Kidney epithelial cell (primary cell): ENCODE data around the gene CFAP97. TPM values are rescaled to one million over a fixed set of nuclear protein-coding genes. Genes with fewer than 3 reads are reported as not detected.

Source experiments
- DNase-seq: peaks from one replicate; pipeline ENCODE4 v3.0.0-alpha.2; 2010; ENCODE audit warnings: low read depth
- H3K27me3 ChIP-seq: 2 replicates; pipeline ENCODE4 v1.6.0; 2011; ENCODE audit warnings: low read length; ENCODE audit not compliant: control insufficient read depth, insufficient read depth
- H3K36me3 ChIP-seq: 2 replicates; pipeline ENCODE4 v1.5.1; 2011; ENCODE audit warnings: low read length; ENCODE audit not compliant: control insufficient read depth, insufficient read depth
- H3K4me3 ChIP-seq: 2 replicates; pipeline ENCODE4 v1.5.1; 2011; ENCODE audit warnings: low read depth, mild to moderate bottlenecking, control low read depth, low read length
- CTCF ChIP-seq: IDR thresholded peaks from 2 replicates; pipeline ENCODE4 v1.5.1; 2011; ENCODE audit warnings: mild to moderate bottlenecking, moderate library complexity, low read length, control low read depth, inconsistent platforms; ENCODE audit not compliant: insufficient read depth, poor library complexity, severe bottlenecking
- total RNA-seq: library from RNA; depleted of rRNA; stranded (reverse); fragments of >200 nt; gene quantifications from 2 replicates; pipeline ENCODE4 v1.2.3, GENCODE V29; 2015

CFAP97 gene
- total RNA-seq, 1 donor from 2014 or later: 31.2 TPM

GRCh38 chr4:185189606-185190305, 14.0 kb downstream of the CFAP97 start:
- H3K4me3 ChIP-seq: no peak overlapping the region
- no peak for DNase-seq
- no peaks in the 10 kb centered on the region for H3K27me3 ChIP-seq
- no peaks in the 10 kb centered on the region for H3K36me3 ChIP-seq
- no peak for TF ChIP-seq CTCF

- no peak overlapping the region for H3K4me3 ChIP-seq
- H3K27me3 ChIP-seq: no peaks in the 10 kb centered on the region
- DNase-seq: no peak
- no peak for TF ChIP-seq CTCF
- H3K36me3 ChIP-seq: no peaks in the 10 kb centered on the region
Observed at GRCh38 chr4:185186769-185187168, 17.0 kb downstream of the CFAP97 start.

GRCh38 chr4:185183622-185184281, 20.0 kb downstream of the CFAP97 start:
- peak; percentile 47 for DNase-seq
- TF ChIP-seq CTCF: peak; percentile 82
- Histone ChIP-seq H3K36me3 (no peaks in the 10 kb centered on the region), H3K27me3 (no peaks in the 10 kb centered on the region), H3K4me3 (no peak overlapping the region)

GRCh38 chr4:185182239-185182638, 21.6 kb downstream of the CFAP97 start:
- H3K27me3 ChIP-seq: no peaks in the 10 kb centered on the region
- no peak for TF ChIP-seq CTCF
- no peaks in the 10 kb centered on the region for H3K36me3 ChIP-seq
- no peak overlapping the region for H3K4me3 ChIP-seq
- no peak for DNase-seq

- Histone ChIP-seq H3K27me3 (no peaks in the 10 kb centered on the region), H3K36me3 (no peaks in the 10 kb centered on the region), H3K4me3 (no peak overlapping the region)
- TF ChIP-seq CTCF: no peak
- no peak for DNase-seq
Observed at GRCh38 chr4:185179488-185179887, 24.3 kb downstream of the CFAP97 start.
